PC-3 (cell line): Measurements from ENCODE around the gene WEE2.

Experiments
- EZH2 ChIP-seq: fragments of 300-600 bp; sonication (generic); IDR thresholded peaks from one replicate; pipeline ENCODE4 v1.6.1; 2017; ENCODE audit warnings: antibody characterized with exemption, mild to moderate bottlenecking, low read length; ENCODE audit not compliant: unreplicated experiment
- EZH2phosphoT487 ChIP-seq: fragments of 300-600 bp; sonication (generic); IDR thresholded peaks from 2 replicates; pipeline ENCODE4 v1.6.1; 2018; ENCODE audit warnings: mild to moderate bottlenecking, antibody characterized with exemption, low read length, borderline replicate concordance
- TF ChIP-seq, protein P1 (sequence below): fragments of 300-600 bp; sonication (generic); conservative IDR thresholded peaks from 2 replicates; pipeline ENCODE4 v1.5.1; 2017; ENCODE audit warnings: antibody characterized with exemption, low read depth, mild to moderate bottlenecking, low read length

DNA sequence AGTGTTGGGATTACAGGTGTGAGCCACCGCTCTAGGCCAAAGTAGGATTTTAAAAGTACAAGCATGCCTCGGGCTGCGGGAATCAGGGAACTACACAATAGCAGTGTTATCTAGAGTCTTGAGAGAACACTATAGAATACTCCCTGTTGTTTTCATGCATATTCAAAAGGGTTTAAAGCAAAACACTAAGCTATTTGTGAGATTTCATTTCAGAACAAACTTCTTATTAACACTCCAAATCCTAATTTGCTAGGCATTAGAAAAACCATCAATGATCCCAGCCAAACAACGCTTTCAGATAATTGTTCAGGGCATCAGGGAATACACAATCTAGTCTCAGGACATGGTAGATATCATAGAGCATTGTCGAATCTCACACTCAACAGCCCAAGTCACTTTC lies 20.1 kb upstream of the WEE2 start:
- TF ChIP-seq, protein P1, sequence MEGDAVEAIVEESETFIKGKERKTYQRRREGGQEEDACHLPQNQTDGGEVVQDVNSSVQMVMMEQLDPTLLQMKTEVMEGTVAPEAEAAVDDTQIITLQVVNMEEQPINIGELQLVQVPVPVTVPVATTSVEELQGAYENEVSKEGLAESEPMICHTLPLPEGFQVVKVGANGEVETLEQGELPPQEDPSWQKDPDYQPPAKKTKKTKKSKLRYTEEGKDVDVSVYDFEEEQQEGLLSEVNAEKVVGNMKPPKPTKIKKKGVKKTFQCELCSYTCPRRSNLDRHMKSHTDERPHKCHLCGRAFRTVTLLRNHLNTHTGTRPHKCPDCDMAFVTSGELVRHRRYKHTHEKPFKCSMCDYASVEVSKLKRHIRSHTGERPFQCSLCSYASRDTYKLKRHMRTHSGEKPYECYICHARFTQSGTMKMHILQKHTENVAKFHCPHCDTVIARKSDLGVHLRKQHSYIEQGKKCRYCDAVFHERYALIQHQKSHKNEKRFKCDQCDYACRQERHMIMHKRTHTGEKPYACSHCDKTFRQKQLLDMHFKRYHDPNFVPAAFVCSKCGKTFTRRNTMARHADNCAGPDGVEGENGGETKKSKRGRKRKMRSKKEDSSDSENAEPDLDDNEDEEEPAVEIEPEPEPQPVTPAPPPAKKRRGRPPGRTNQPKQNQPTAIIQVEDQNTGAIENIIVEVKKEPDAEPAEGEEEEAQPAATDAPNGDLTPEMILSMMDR: no peak
- no peak for TF ChIP-seq EZH2phosphoT487
- TF ChIP-seq EZH2: no peak
